ENCODE measurements around the gene COA6. TPM values are rescaled to one million over a fixed set of nuclear protein-coding genes. Genes with fewer than 3 reads are reported as not detected.
A peak's percentile ranks its signal among the peaks of the same experiment; 100 is the strongest.

The COA6 gene
- total and polyA plus RNA-seq, 2 donors, result 40.5 to 64.3 TPM

GRCh38 chr1:234357831-234358230 is 15.4 kb upstream of the COA6 start:
- H3K36me3 ChIP-seq (ENCODE audit: control insufficient read depth in 2 of 2, insufficient read depth in 2 of 2, low read length in 1 of 2), result no peaks in the 10 kb centered on the region
- H3K4me3 ChIP-seq (ENCODE audit: low read length in 2 of 2), result no peak overlapping the region
- DNase-seq (ENCODE audit: low read depth in 6 of 9, low spot score in 9 of 9), result no peak

GRCh38 chr1:234361102-234361603 is 12.1 kb upstream of the COA6 start:
- H3K4me1 ChIP-seq (ENCODE audit: control insufficient read depth in 2 of 2, insufficient read depth in 2 of 2, low read length in 2 of 2), result no peaks in the 10 kb centered on the region
- H3K36me3 ChIP-seq (ENCODE audit: control insufficient read depth in 2 of 2, insufficient read depth in 2 of 2, low read length in 1 of 2), result no peaks in the 10 kb centered on the region
- H3K9me3 ChIP-seq (ENCODE audit: control insufficient read depth in 2 of 2, insufficient read depth in 1 of 2, low read length in 1 of 2), result no peaks in the 10 kb centered on the region
- no peak overlapping the region for H3K27ac ChIP-seq (ENCODE audit: low read depth in 1 of 2, low read length in 1 of 2)
- WGBS, result 81% methylated on average over 3 of the region's 3 CpGs
- no peaks in the 10 kb centered on the region for H3K27me3 ChIP-seq (ENCODE audit: control insufficient read depth in 2 of 2, insufficient read depth in 1 of 2, low read length in 1 of 2)
- no peak overlapping the region for H3K4me3 ChIP-seq (ENCODE audit: low read length in 2 of 2)
- no peak for DNase-seq (ENCODE audit: low read depth in 6 of 9, low spot score in 9 of 9)

More at GRCh38 chr1:234357831-234358230, 15.4 kb upstream of the COA6 start:
- Histone ChIP-seq H3K9me3 (ENCODE audit: control insufficient read depth in 2 of 2, insufficient read depth in 1 of 2, low read length in 1 of 2) (no peaks in the 10 kb centered on the region), H3K27ac (ENCODE audit: low read depth in 1 of 2, low read length in 1 of 2) (no peak overlapping the region), H3K4me1 (ENCODE audit: control insufficient read depth in 2 of 2, insufficient read depth in 2 of 2, low read length in 2 of 2) (no peaks in the 10 kb centered on the region), H3K27me3 (ENCODE audit: control insufficient read depth in 2 of 2, insufficient read depth in 1 of 2, low read length in 1 of 2) (no peaks in the 10 kb centered on the region)

- Histone ChIP-seq H3K4me1 (ENCODE audit: control insufficient read depth in 2 of 2, insufficient read depth in 2 of 2, low read length in 2 of 2) (no peaks in the 10 kb centered on the region), H3K27ac (ENCODE audit: low read depth in 1 of 2, low read length in 1 of 2) (no peak overlapping the region), H3K4me3 (ENCODE audit: low read length in 2 of 2) (no peak overlapping the region), H3K36me3 (ENCODE audit: control insufficient read depth in 2 of 2, insufficient read depth in 2 of 2, low read length in 1 of 2) (no peaks in the 10 kb centered on the region), H3K27me3 (ENCODE audit: control insufficient read depth in 2 of 2, insufficient read depth in 1 of 2, low read length in 1 of 2) (no peaks in the 10 kb centered on the region), H3K9me3 (ENCODE audit: control insufficient read depth in 2 of 2, insufficient read depth in 1 of 2, low read length in 1 of 2) (no peaks in the 10 kb centered on the region)
- WGBS, result 97% methylated on average over 2 of the region's 2 CpGs
- no peak for DNase-seq (ENCODE audit: low read depth in 6 of 9, low spot score in 9 of 9)
These were observed 10.7 kb upstream of the COA6 start for GRCh38 chr1:234362558-234362957.

GRCh38 chr1:234368320-234369032 is 4.8 kb upstream of the COA6 start:
- DNase-seq (ENCODE audit: low read depth in 6 of 9, low spot score in 9 of 9), result no peak
- Histone ChIP-seq H3K9me3 (ENCODE audit: control insufficient read depth in 2 of 2, insufficient read depth in 1 of 2, low read length in 1 of 2) (no peaks in the 10 kb centered on the region), H3K36me3 (ENCODE audit: control insufficient read depth in 2 of 2, insufficient read depth in 2 of 2, low read length in 1 of 2) (no peaks in the 10 kb centered on the region), H3K27ac (ENCODE audit: low read depth in 1 of 2, low read length in 1 of 2) (no peak overlapping the region), H3K4me1 (ENCODE audit: control insufficient read depth in 2 of 2, insufficient read depth in 2 of 2, low read length in 2 of 2) (peaks cover 2 to 3% of the 10 kb centered on the region in 2 donors), H3K27me3 (ENCODE audit: control insufficient read depth in 2 of 2, insufficient read depth in 1 of 2, low read length in 1 of 2) (peaks cover 0 to 4% of the 10 kb centered on the region in 2 donors), H3K4me3 (ENCODE audit: low read length in 2 of 2) (no peak overlapping the region)
- WGBS, result 93% methylated on average over 12 of the region's 12 CpGs

GRCh38 chr1:234369033-234369430 is 4.2 kb upstream of the COA6 start:
- H3K4me1 ChIP-seq (ENCODE audit: control insufficient read depth in 2 of 2, insufficient read depth in 2 of 2, low read length in 2 of 2), result peaks cover 3% of the 10 kb centered on the region in 2 donors
- DNase-seq (ENCODE audit: low read depth in 6 of 9, low spot score in 9 of 9), result no peak
- H3K27ac ChIP-seq (ENCODE audit: low read depth in 1 of 2, low read length in 1 of 2), result no peak overlapping the region
- peaks cover 0 to 4% of the 10 kb centered on the region in 2 donors for H3K27me3 ChIP-seq (ENCODE audit: control insufficient read depth in 2 of 2, insufficient read depth in 1 of 2, low read length in 1 of 2)
- H3K9me3 ChIP-seq (ENCODE audit: control insufficient read depth in 2 of 2, insufficient read depth in 1 of 2, low read length in 1 of 2), result no peaks in the 10 kb centered on the region
- H3K4me3 ChIP-seq (ENCODE audit: low read length in 2 of 2), result no peak overlapping the region
- H3K36me3 ChIP-seq (ENCODE audit: control insufficient read depth in 2 of 2, insufficient read depth in 2 of 2, low read length in 1 of 2), result no peaks in the 10 kb centered on the region
- 94% methylated on average over 3 of the region's 3 CpGs for WGBS

GRCh38 chr1:234369784-234370183 is 3.5 kb upstream of the COA6 start:
- Histone ChIP-seq H3K4me3 (ENCODE audit: low read length in 2 of 2) (no peak overlapping the region), H3K27me3 (ENCODE audit: control insufficient read depth in 2 of 2, insufficient read depth in 1 of 2, low read length in 1 of 2) (peaks cover 0 to 4% of the 10 kb centered on the region in 2 donors), H3K27ac (ENCODE audit: low read depth in 1 of 2, low read length in 1 of 2) (no peak overlapping the region), H3K36me3 (ENCODE audit: control insufficient read depth in 2 of 2, insufficient read depth in 2 of 2, low read length in 1 of 2) (no peaks in the 10 kb centered on the region), H3K4me1 (ENCODE audit: control insufficient read depth in 2 of 2, insufficient read depth in 2 of 2, low read length in 2 of 2) (peaks cover 9% of the 10 kb centered on the region in 2 donors), H3K9me3 (ENCODE audit: control insufficient read depth in 2 of 2, insufficient read depth in 1 of 2, low read length in 1 of 2) (no peaks in the 10 kb centered on the region)
- DNase-seq (ENCODE audit: low read depth in 6 of 9, low spot score in 9 of 9), result no peak
- WGBS, result 97% methylated on average over 1 of the region's 1 CpG

- Histone ChIP-seq H3K4me3 (ENCODE audit: low read length in 2 of 2) (no peak overlapping the region), H3K27me3 (ENCODE audit: control insufficient read depth in 2 of 2, insufficient read depth in 1 of 2, low read length in 1 of 2) (peaks cover 0 to 4% of the 10 kb centered on the region in 2 donors), H3K36me3 (ENCODE audit: control insufficient read depth in 2 of 2, insufficient read depth in 2 of 2, low read length in 1 of 2) (peaks cover 9 to 13% of the 10 kb centered on the region in 2 donors), H3K9me3 (ENCODE audit: control insufficient read depth in 2 of 2, insufficient read depth in 1 of 2, low read length in 1 of 2) (no peaks in the 10 kb centered on the region), H3K27ac (ENCODE audit: low read depth in 1 of 2, low read length in 1 of 2) (no peak overlapping the region), H3K4me1 (ENCODE audit: control insufficient read depth in 2 of 2, insufficient read depth in 2 of 2, low read length in 2 of 2) (peaks cover 9 to 12% of the 10 kb centered on the region in 2 donors)
- 95% methylated on average over 2 of the region's 2 CpGs for WGBS
- no peak for DNase-seq (ENCODE audit: low read depth in 6 of 9, low spot score in 9 of 9)
These were observed 1.8 kb upstream of the COA6 start for GRCh38 chr1:234371414-234371813.

- Histone ChIP-seq H3K36me3 (ENCODE audit: control insufficient read depth in 2 of 2, insufficient read depth in 2 of 2, low read length in 1 of 2) (peaks cover 14 to 18% of the 10 kb centered on the region in 2 donors), H3K27me3 (ENCODE audit: control insufficient read depth in 2 of 2, insufficient read depth in 1 of 2, low read length in 1 of 2) (peaks cover 0 to 4% of the 10 kb centered on the region in 2 donors), H3K4me3 (ENCODE audit: low read length in 2 of 2) (peak overlapping the region; percentile 62 to 76), H3K27ac (ENCODE audit: low read depth in 1 of 2, low read length in 1 of 2) (no peak overlapping the region), H3K4me1 (ENCODE audit: control insufficient read depth in 2 of 2, insufficient read depth in 2 of 2, low read length in 2 of 2) (peaks cover 9 to 12% of the 10 kb centered on the region in 2 donors), H3K9me3 (ENCODE audit: control insufficient read depth in 2 of 2, insufficient read depth in 1 of 2, low read length in 1 of 2) (no peaks in the 10 kb centered on the region)
- DNase-seq (ENCODE audit: low read depth in 6 of 9, low spot score in 9 of 9), result no peak
- 73% methylated on average over 9 of the region's 9 CpGs for WGBS
These were observed 1.1 kb upstream of the COA6 start for GRCh38 chr1:234372011-234372757.

GRCh38 chr1:234373959-234374254 is 651 bp downstream of the COA6 start:
- no peak for DNase-seq (ENCODE audit: low read depth in 6 of 9, low spot score in 9 of 9)
- peaks cover 22 to 29% of the 10 kb centered on the region in 2 donors for H3K36me3 ChIP-seq (ENCODE audit: control insufficient read depth in 2 of 2, insufficient read depth in 2 of 2, low read length in 1 of 2)
- H3K4me3 ChIP-seq (ENCODE audit: low read length in 2 of 2), result peak overlapping the region; percentile 62 to 76
- peaks cover 9 to 12% of the 10 kb centered on the region in 2 donors for H3K4me1 ChIP-seq (ENCODE audit: control insufficient read depth in 2 of 2, insufficient read depth in 2 of 2, low read length in 2 of 2)
- 7% methylated on average over 6 of the region's 6 CpGs for WGBS
- peak overlapping the region; percentile 95 for H3K27ac ChIP-seq (ENCODE audit: low read depth in 1 of 2, low read length in 1 of 2)
- no peaks in the 10 kb centered on the region for H3K9me3 ChIP-seq (ENCODE audit: control insufficient read depth in 2 of 2, insufficient read depth in 1 of 2, low read length in 1 of 2)
- no peaks in the 10 kb centered on the region for H3K27me3 ChIP-seq (ENCODE audit: control insufficient read depth in 2 of 2, insufficient read depth in 1 of 2, low read length in 1 of 2)

All from thymus (tissue), 11 donors.